ENCODE measurements around the gene CMBL.

Gene CMBL

GRCh38 chr5:10330511-10331230 is 23.0 kb upstream of the CMBL start:
- Histone ChIP-seq H3K9me3 (ENCODE audit: control insufficient read depth in 1 of 2, low read length in 2 of 2) (no peaks in the 10 kb centered on the region), H3K4me3 (ENCODE audit: low read depth in 1 of 2, low read length in 2 of 2) (no peak overlapping the region), H3K27me3 (ENCODE audit: low read depth, low read length) (no peaks in the 10 kb centered on the region), H3K36me3 (ENCODE audit: control insufficient read depth in 1 of 2, insufficient read depth in 2 of 2, low read length in 2 of 2) (no peaks in the 10 kb centered on the region), H3K4me1 (ENCODE audit: control insufficient read depth in 1 of 2, insufficient read depth in 2 of 2, low read length in 2 of 2) (peaks cover 17 to 24% of the 10 kb centered on the region in 2 donors), H3K27ac (ENCODE audit: low read length) (no peak overlapping the region)

GRCh38 chr5:10329820-10330481 is 22.2 kb upstream of the CMBL start:
- H3K27me3 ChIP-seq (ENCODE audit: low read depth, low read length) = no peaks in the 10 kb centered on the region
- H3K9me3 ChIP-seq (ENCODE audit: control insufficient read depth in 1 of 2, low read length in 2 of 2) = no peaks in the 10 kb centered on the region
- H3K36me3 ChIP-seq (ENCODE audit: control insufficient read depth in 1 of 2, insufficient read depth in 2 of 2, low read length in 2 of 2) = no peaks in the 10 kb centered on the region
- peaks cover 17 to 24% of the 10 kb centered on the region in 2 donors for H3K4me1 ChIP-seq (ENCODE audit: control insufficient read depth in 1 of 2, insufficient read depth in 2 of 2, low read length in 2 of 2)
- H3K27ac ChIP-seq (ENCODE audit: low read length) = no peak overlapping the region
- H3K4me3 ChIP-seq (ENCODE audit: low read depth in 1 of 2, low read length in 2 of 2) = no peak overlapping the region

- Histone ChIP-seq H3K27ac (ENCODE audit: low read length) (no peak overlapping the region), H3K36me3 (ENCODE audit: control insufficient read depth in 1 of 2, insufficient read depth in 2 of 2, low read length in 2 of 2) (no peaks in the 10 kb centered on the region), H3K27me3 (ENCODE audit: low read depth, low read length) (no peaks in the 10 kb centered on the region), H3K4me1 (ENCODE audit: control insufficient read depth in 1 of 2, insufficient read depth in 2 of 2, low read length in 2 of 2) (peaks cover 17 to 24% of the 10 kb centered on the region in 2 donors), H3K4me3 (ENCODE audit: low read depth in 1 of 2, low read length in 2 of 2) (no peak overlapping the region), H3K9me3 (ENCODE audit: control insufficient read depth in 1 of 2, low read length in 2 of 2) (no peaks in the 10 kb centered on the region)
Observed at GRCh38 chr5:10329446-10329819, 21.7 kb upstream of the CMBL start.

- H3K27ac ChIP-seq (ENCODE audit: low read length) = no peak overlapping the region
- H3K27me3 ChIP-seq (ENCODE audit: low read depth, low read length) = no peaks in the 10 kb centered on the region
- no peaks in the 10 kb centered on the region for H3K36me3 ChIP-seq (ENCODE audit: control insufficient read depth in 1 of 2, insufficient read depth in 2 of 2, low read length in 2 of 2)
- H3K9me3 ChIP-seq (ENCODE audit: control insufficient read depth in 1 of 2, low read length in 2 of 2) = no peaks in the 10 kb centered on the region
- no peak overlapping the region for H3K4me3 ChIP-seq (ENCODE audit: low read depth in 1 of 2, low read length in 2 of 2)
- H3K4me1 ChIP-seq (ENCODE audit: control insufficient read depth in 1 of 2, insufficient read depth in 2 of 2, low read length in 2 of 2) = peaks cover 17 to 24% of the 10 kb centered on the region in 2 donors
Observed at GRCh38 chr5:10328323-10328722, 20.6 kb upstream of the CMBL start.

- H3K27me3 ChIP-seq (ENCODE audit: low read depth, low read length) = no peaks in the 10 kb centered on the region
- no peaks in the 10 kb centered on the region for H3K4me1 ChIP-seq (ENCODE audit: control insufficient read depth in 1 of 2, insufficient read depth in 2 of 2, low read length in 2 of 2)
- no peak overlapping the region for H3K27ac ChIP-seq (ENCODE audit: low read length)
- no peaks in the 10 kb centered on the region for H3K36me3 ChIP-seq (ENCODE audit: control insufficient read depth in 1 of 2, insufficient read depth in 2 of 2, low read length in 2 of 2)
- H3K9me3 ChIP-seq (ENCODE audit: control insufficient read depth in 1 of 2, low read length in 2 of 2) = no peaks in the 10 kb centered on the region
- no peak overlapping the region for H3K4me3 ChIP-seq (ENCODE audit: low read depth in 1 of 2, low read length in 2 of 2)
Observed at GRCh38 chr5:10324518-10325370, 17.0 kb upstream of the CMBL start.

- Histone ChIP-seq H3K27me3 (ENCODE audit: low read depth, low read length) (no peaks in the 10 kb centered on the region), H3K4me1 (ENCODE audit: control insufficient read depth in 1 of 2, insufficient read depth in 2 of 2, low read length in 2 of 2) (no peaks in the 10 kb centered on the region), H3K9me3 (ENCODE audit: control insufficient read depth in 1 of 2, low read length in 2 of 2) (no peaks in the 10 kb centered on the region), H3K27ac (ENCODE audit: low read length) (no peak overlapping the region), H3K4me3 (ENCODE audit: low read depth in 1 of 2, low read length in 2 of 2) (no peak overlapping the region), H3K36me3 (ENCODE audit: control insufficient read depth in 1 of 2, insufficient read depth in 2 of 2, low read length in 2 of 2) (no peaks in the 10 kb centered on the region)
Observed at GRCh38 chr5:10323588-10324488, 16.1 kb upstream of the CMBL start.

- Histone ChIP-seq H3K9me3 (ENCODE audit: control insufficient read depth in 1 of 2, low read length in 2 of 2) (no peaks in the 10 kb centered on the region), H3K36me3 (ENCODE audit: control insufficient read depth in 1 of 2, insufficient read depth in 2 of 2, low read length in 2 of 2) (no peaks in the 10 kb centered on the region), H3K27ac (ENCODE audit: low read length) (no peak overlapping the region), H3K27me3 (ENCODE audit: low read depth, low read length) (no peaks in the 10 kb centered on the region), H3K4me1 (ENCODE audit: control insufficient read depth in 1 of 2, insufficient read depth in 2 of 2, low read length in 2 of 2) (no peaks in the 10 kb centered on the region), H3K4me3 (ENCODE audit: low read depth in 1 of 2, low read length in 2 of 2) (no peak overlapping the region)
Observed at GRCh38 chr5:10321882-10322281, 14.2 kb upstream of the CMBL start.

GRCh38 chr5:10320793-10321192 is 13.1 kb upstream of the CMBL start:
- H3K4me1 ChIP-seq (ENCODE audit: control insufficient read depth in 1 of 2, insufficient read depth in 2 of 2, low read length in 2 of 2) = no peaks in the 10 kb centered on the region
- no peaks in the 10 kb centered on the region for H3K27me3 ChIP-seq (ENCODE audit: low read depth, low read length)
- H3K4me3 ChIP-seq (ENCODE audit: low read depth in 1 of 2, low read length in 2 of 2) = no peak overlapping the region
- H3K27ac ChIP-seq (ENCODE audit: low read length) = no peak overlapping the region
- H3K9me3 ChIP-seq (ENCODE audit: control insufficient read depth in 1 of 2, low read length in 2 of 2) = no peaks in the 10 kb centered on the region
- H3K36me3 ChIP-seq (ENCODE audit: control insufficient read depth in 1 of 2, insufficient read depth in 2 of 2, low read length in 2 of 2) = no peaks in the 10 kb centered on the region

- no peaks in the 10 kb centered on the region for H3K4me1 ChIP-seq (ENCODE audit: control insufficient read depth in 1 of 2, insufficient read depth in 2 of 2, low read length in 2 of 2)
- no peaks in the 10 kb centered on the region for H3K36me3 ChIP-seq (ENCODE audit: control insufficient read depth in 1 of 2, insufficient read depth in 2 of 2, low read length in 2 of 2)
- H3K27ac ChIP-seq (ENCODE audit: low read length) = no peak overlapping the region
- no peak overlapping the region for H3K4me3 ChIP-seq (ENCODE audit: low read depth in 1 of 2, low read length in 2 of 2)
- H3K9me3 ChIP-seq (ENCODE audit: control insufficient read depth in 1 of 2, low read length in 2 of 2) = no peaks in the 10 kb centered on the region
- H3K27me3 ChIP-seq (ENCODE audit: low read depth, low read length) = no peaks in the 10 kb centered on the region
Observed at GRCh38 chr5:10319202-10319851, 11.6 kb upstream of the CMBL start.

GRCh38 chr5:10317825-10318682 is 10.4 kb upstream of the CMBL start:
- Histone ChIP-seq H3K9me3 (ENCODE audit: control insufficient read depth in 1 of 2, low read length in 2 of 2) (no peaks in the 10 kb centered on the region), H3K4me3 (ENCODE audit: low read depth in 1 of 2, low read length in 2 of 2) (no peak overlapping the region), H3K4me1 (ENCODE audit: control insufficient read depth in 1 of 2, insufficient read depth in 2 of 2, low read length in 2 of 2) (no peaks in the 10 kb centered on the region), H3K27ac (ENCODE audit: low read length) (no peak overlapping the region), H3K36me3 (ENCODE audit: control insufficient read depth in 1 of 2, insufficient read depth in 2 of 2, low read length in 2 of 2) (no peaks in the 10 kb centered on the region), H3K27me3 (ENCODE audit: low read depth, low read length) (no peaks in the 10 kb centered on the region)
